Prostate gland (tissue), 2 donors: ENCODE measurements around the gene MRGPRE. TPM values are rescaled to one million over a fixed set of nuclear protein-coding genes. Genes with fewer than 3 reads are reported as not detected.
A peak's percentile ranks its signal among the peaks of the same experiment; 100 is the strongest.

ENCODE experiments used
- DNase-seq: peaks from one replicate; pipeline ENCODE4 v3.0.0-alpha.2; 2019; ENCODE audit warnings: low spot score
- H3K27ac ChIP-seq, 2 donors: fragments of 200-600 bp; sonication (generic); 2 replicates each; pipeline ENCODE4 v1.5.1; 2017 to 2019
- H3K27me3 ChIP-seq: fragments of 200-600 bp; sonication (generic); replicated peaks from 2 replicates; pipeline ENCODE4 v1.5.1; 2019; ENCODE audit not compliant: insufficient read depth
- H3K36me3 ChIP-seq, 2 donors: fragments of 200-600 bp; sonication (generic); 1 replicate in 1 of 2; 2 replicates in 1 of 2; pipeline versions ENCODE4 v1.5.1 to v1.8.1; 2017 to 2019
- H3K4me1 ChIP-seq: fragments of 200-600 bp; sonication (generic); replicated peaks from 2 replicates; pipeline ENCODE4 v1.5.1; 2019
- H3K4me3 ChIP-seq, 2 donors: fragments of 200-600 bp; sonication (generic); 2 replicates each; pipeline ENCODE4 v1.5.1; 2017 to 2019
- H3K9me3 ChIP-seq: fragments of 200-600 bp; sonication (generic); 2 replicates; pipeline ENCODE4 v1.5.1; 2017
- CTCF ChIP-seq, 4 experiments: fragments of 200-600 bp in 2 of 4; fragments of 450-650 bp in 2 of 4; sonication (generic) in 2 of 4; IDR thresholded peaks; 1 replicate in 3 of 4; 2 replicates in 1 of 4; pipeline ENCODE4 v1.5.1; 2016 to 2019; ENCODE audit warnings: antibody characterized with exemption in 4 of 4, mild to moderate bottlenecking in 2 of 4, moderate library complexity in 2 of 4
- POLR2A ChIP-seq: fragments of 450-650 bp; IDR thresholded peaks from one replicate; pipeline ENCODE4 v1.6.1; 2016; ENCODE audit warnings: antibody characterized with exemption, mild to moderate bottlenecking
- POLR2AphosphoS5 ChIP-seq: sonication (generic); formaldehyde crosslinking; IDR thresholded peaks from one replicate; pipeline ENCODE4 v1.6.1; 2017; ENCODE audit warnings: antibody characterized with exemption
- WGBS: methylation state at CpG from one replicate; pipeline ENCODE4 v1.1.5; 2018; 5-methylcytosine and 5-hydroxymethylcytosine counted together
- intact Hi-C: fragments of 100-400 bp; cut with DNase I; formaldehyde crosslinking; loops from one replicate; pipeline ENCODE4 v1.14.2; 2022
- total RNA-seq, 2 donors: library from RNA; depleted of rRNA; stranded (reverse); fragments of >200 nt; gene quantifications; one replicate each; pipeline ENCODE4 v1.1.0, GENCODE V29; 2016

MRGPRE gene
- total RNA-seq, 2 donors from 2014 or later = 1.0 TPM; not detected in 1

GRCh38 chr11:3231550-3231850 is 717 bp downstream of the MRGPRE start:
- no peaks in the 10 kb centered on the region for H3K36me3 ChIP-seq
- DNase-seq = no peak
- H3K4me1 ChIP-seq = no peaks in the 10 kb centered on the region
- WGBS = 57% methylated on average over 6 of the region's 6 CpGs
- H3K27me3 ChIP-seq = peaks cover 6% of the 10 kb centered on the region
- H3K4me3 ChIP-seq = peak overlapping the region in 1 of 2 donors; percentile 3
- intact Hi-C loops = no loop called here
- no peak overlapping the region for H3K27ac ChIP-seq
- H3K9me3 ChIP-seq = no peaks in the 10 kb centered on the region
- TF ChIP-seq CTCF (IDR thresholded peaks at IDR 0.05) = no peak
- no peak for TF ChIP-seq POLR2A
- no peak for TF ChIP-seq POLR2AphosphoS5

- H3K4me1 ChIP-seq = no peaks in the 10 kb centered on the region
- 82% methylated on average over 12 of the region's 12 CpGs for WGBS
- intact Hi-C loops = no loop called here
- H3K27ac ChIP-seq = no peak overlapping the region
- H3K27me3 ChIP-seq = peaks cover 6% of the 10 kb centered on the region
- DNase-seq = no peak
- no peak overlapping the region for H3K4me3 ChIP-seq
- no peaks in the 10 kb centered on the region for H3K36me3 ChIP-seq
- no peaks in the 10 kb centered on the region for H3K9me3 ChIP-seq
- no peak for TF ChIP-seq POLR2AphosphoS5
- TF ChIP-seq CTCF (IDR thresholded peaks at IDR 0.05) = no peak
- TF ChIP-seq POLR2A = no peak
Observed at GRCh38 chr11:3230636-3231549, 1.3 kb downstream of the MRGPRE start.

GRCh38 chr11:3229673-3230630 is 2.3 kb downstream of the MRGPRE start:
- DNase-seq = no peak
- H3K4me3 ChIP-seq = no peak overlapping the region
- H3K27me3 ChIP-seq = peaks cover 6% of the 10 kb centered on the region
- no peaks in the 10 kb centered on the region for H3K9me3 ChIP-seq
- intact Hi-C loops = no loop called here
- no peak for TF ChIP-seq POLR2A
- no peak overlapping the region for H3K27ac ChIP-seq
- no peaks in the 10 kb centered on the region for H3K4me1 ChIP-seq
- 85% methylated on average over 21 of the region's 21 CpGs for WGBS
- no peaks in the 10 kb centered on the region for H3K36me3 ChIP-seq

GRCh38 chr11:3228445-3228829 is 3.8 kb downstream of the MRGPRE start:
- no peaks in the 10 kb centered on the region for H3K9me3 ChIP-seq
- H3K27ac ChIP-seq = no peak overlapping the region
- peaks cover 6% of the 10 kb centered on the region for H3K27me3 ChIP-seq
- TF ChIP-seq POLR2AphosphoS5 (no peak), CTCF (IDR thresholded peaks at IDR 0.05) (no peak), POLR2A (no peak)
- no peak for DNase-seq
- H3K36me3 ChIP-seq = no peaks in the 10 kb centered on the region
- H3K4me1 ChIP-seq = no peaks in the 10 kb centered on the region
- intact Hi-C loops = no loop called here
- WGBS = 93% methylated on average over 17 of the region's 23 CpGs
- no peak overlapping the region for H3K4me3 ChIP-seq

- Histone ChIP-seq H3K27me3 (peaks cover 6% of the 10 kb centered on the region), H3K4me1 (no peaks in the 10 kb centered on the region), H3K9me3 (no peaks in the 10 kb centered on the region), H3K27ac (no peak overlapping the region), H3K4me3 (no peak overlapping the region), H3K36me3 (no peaks in the 10 kb centered on the region)
- no peak for DNase-seq
- TF ChIP-seq POLR2A = no peak
- no peak for TF ChIP-seq POLR2AphosphoS5
- no peak for TF ChIP-seq CTCF (IDR thresholded peaks at IDR 0.05)
- intact Hi-C loops = no loop called here
- 91% methylated on average over 36 of the region's 46 CpGs for WGBS
Observed at GRCh38 chr11:3227568-3228444, 4.4 kb downstream of the MRGPRE start.
